IPS DF 6.9 (cell line): ENCODE data around the gene HOXC13.

Experiments
- DNase-seq: peaks from one replicate; pipeline ENCODE4 v3.0.0-alpha.2; 2013; ENCODE audit warnings: low read depth, low spot score
- H3K27ac ChIP-seq: one replicate; pipeline ENCODE4 v1.5.1; 2013; ENCODE audit warnings: low read length, control low read depth
- H3K27me3 ChIP-seq: 2 replicates; pipeline ENCODE4 v1.6.1; 2013; ENCODE audit warnings: mild to moderate bottlenecking, low read length; ENCODE audit not compliant: control insufficient read depth, insufficient read depth
- H3K36me3 ChIP-seq: 2 replicates; pipeline ENCODE4 v1.6.1; 2013; ENCODE audit warnings: low read length; ENCODE audit not compliant: control insufficient read depth, insufficient read depth
- H3K4me1 ChIP-seq: 2 replicates; pipeline ENCODE4 v1.6.1; 2013; ENCODE audit warnings: low read length; ENCODE audit not compliant: control insufficient read depth, insufficient read depth
- H3K4me3 ChIP-seq: 2 replicates; pipeline ENCODE4 v1.5.1; 2013; ENCODE audit warnings: mild to moderate bottlenecking, low read length
- H3K9me3 ChIP-seq: 2 replicates; pipeline ENCODE4 v1.6.1; 2013; ENCODE audit warnings: low read length, inconsistent platforms; ENCODE audit not compliant: control insufficient read depth, insufficient read depth
- WGBS: extraction: QIAGEN DNeasy Blood & Tissue Kit; methylation state at CpG from one replicate; pipeline ENCODE4 v1.1.7; 2013; ENCODE audit warnings: mixed read lengths, missing lambda C conversion rate; ENCODE audit not compliant: insufficient read length, insufficient coverage; 5-methylcytosine and 5-hydroxymethylcytosine counted together

Gene HOXC13

GRCh38 chr12:53949631-53950436 is 11.2 kb downstream of the HOXC13 start:
- no peaks in the 10 kb centered on the region for H3K9me3 ChIP-seq
- H3K4me1 ChIP-seq, result no peaks in the 10 kb centered on the region
- no peaks in the 10 kb centered on the region for H3K36me3 ChIP-seq
- no peak overlapping the region for H3K4me3 ChIP-seq
- H3K27ac ChIP-seq, result no peak overlapping the region
- WGBS, result no CpG with 5 or more reads among the region's 34 CpGs
- no peak for DNase-seq
- H3K27me3 ChIP-seq, result peaks cover 98% of the 10 kb centered on the region

- peaks cover 97% of the 10 kb centered on the region for H3K27me3 ChIP-seq
- no peak for DNase-seq
- H3K27ac ChIP-seq, result no peak overlapping the region
- H3K9me3 ChIP-seq, result no peaks in the 10 kb centered on the region
- no CpG with 5 or more reads among the region's 10 CpGs for WGBS
- no peak overlapping the region for H3K4me3 ChIP-seq
- H3K4me1 ChIP-seq, result peaks cover 2% of the 10 kb centered on the region; the same call in 1 of the 2 replicates
- no peaks in the 10 kb centered on the region for H3K36me3 ChIP-seq
Measured at GRCh38 chr12:53950437-53950773, 11.8 kb downstream of the HOXC13 start.

- WGBS, result no CpG with 5 or more reads among the region's 34 CpGs
- no peak overlapping the region for H3K27ac ChIP-seq
- H3K4me3 ChIP-seq, result no peak overlapping the region
- H3K27me3 ChIP-seq, result peaks cover 97% of the 10 kb centered on the region
- no peak for DNase-seq
- H3K4me1 ChIP-seq, result peaks cover 2% of the 10 kb centered on the region; the same call in 1 of the 2 replicates
- no peaks in the 10 kb centered on the region for H3K9me3 ChIP-seq
- no peaks in the 10 kb centered on the region for H3K36me3 ChIP-seq
Measured at GRCh38 chr12:53950789-53951576, 12.4 kb downstream of the HOXC13 start.

- no peak overlapping the region for H3K4me3 ChIP-seq
- peaks cover 2% of the 10 kb centered on the region; the same call in 1 of the 2 replicates for H3K4me1 ChIP-seq
- H3K27me3 ChIP-seq, result peaks cover 97% of the 10 kb centered on the region
- no peaks in the 10 kb centered on the region for H3K36me3 ChIP-seq
- no peak overlapping the region for H3K27ac ChIP-seq
- no peak for DNase-seq
- WGBS, result no CpG with 5 or more reads among the region's 47 CpGs
- H3K9me3 ChIP-seq, result no peaks in the 10 kb centered on the region
Measured at GRCh38 chr12:53951577-53952334, 13.1 kb downstream of the HOXC13 start.

- H3K36me3 ChIP-seq, result no peaks in the 10 kb centered on the region
- peaks cover 98% of the 10 kb centered on the region for H3K27me3 ChIP-seq
- H3K4me3 ChIP-seq, result no peak overlapping the region
- no peak overlapping the region for H3K27ac ChIP-seq
- peaks cover 2% of the 10 kb centered on the region; the same call in 1 of the 2 replicates for H3K4me1 ChIP-seq
- no peaks in the 10 kb centered on the region for H3K9me3 ChIP-seq
- WGBS, result no CpG with 5 or more reads among the region's 13 CpGs
- no peak for DNase-seq
Measured at GRCh38 chr12:53952335-53952694, 13.7 kb downstream of the HOXC13 start.

GRCh38 chr12:53952871-53953734 is 14.5 kb downstream of the HOXC13 start:
- Histone ChIP-seq H3K36me3 (no peaks in the 10 kb centered on the region), H3K27me3 (peaks cover 98% of the 10 kb centered on the region), H3K9me3 (no peaks in the 10 kb centered on the region), H3K4me1 (peaks cover 2% of the 10 kb centered on the region; the same call in 1 of the 2 replicates), H3K4me3 (no peak overlapping the region), H3K27ac (no peak overlapping the region)
- no peak for DNase-seq
- WGBS, result no CpG with 5 or more reads among the region's 38 CpGs

GRCh38 chr12:53953831-53954693 is 15.4 kb downstream of the HOXC13 start:
- H3K27ac ChIP-seq, result no peak overlapping the region
- WGBS, result no CpG with 5 or more reads among the region's 19 CpGs
- peaks cover 97% of the 10 kb centered on the region for H3K27me3 ChIP-seq
- H3K9me3 ChIP-seq, result no peaks in the 10 kb centered on the region
- H3K36me3 ChIP-seq, result no peaks in the 10 kb centered on the region
- DNase-seq, result no peak
- H3K4me3 ChIP-seq, result no peak overlapping the region
- peaks cover 2% of the 10 kb centered on the region; the same call in 1 of the 2 replicates for H3K4me1 ChIP-seq

GRCh38 chr12:53954694-53955035 is 16.0 kb downstream of the HOXC13 start, which contains the start of gene HOXC12:
Gene HOXC12, plus strand, starts transcription at chr12:53954903. Its CDS starts 27 bp downstream, at chr12:53954930.
- no peak within 1 kb of the TSS for H3K27ac ChIP-seq
- no peak within 1 kb of the TSS for H3K4me3 ChIP-seq
- peaks cover 97% of the 10 kb centered on the region for H3K27me3 ChIP-seq
- no peak for DNase-seq
- no peaks in the 10 kb centered on the region for H3K9me3 ChIP-seq
- peaks cover 2% of the 10 kb centered on the region; the same call in 1 of the 2 replicates for H3K4me1 ChIP-seq
- no CpG with 5 or more reads among the region's 20 CpGs for WGBS
- H3K36me3 ChIP-seq, result no peaks in the 10 kb centered on the region

GRCh38 chr12:53955036-53955775 is 16.6 kb downstream of the HOXC13 start:
- Histone ChIP-seq H3K27ac (no peak overlapping the region), H3K4me3 (no peak overlapping the region), H3K36me3 (no peaks in the 10 kb centered on the region), H3K27me3 (peaks cover 97% of the 10 kb centered on the region), H3K9me3 (no peaks in the 10 kb centered on the region), H3K4me1 (peaks cover 2% of the 10 kb centered on the region; the same call in 1 of the 2 replicates)
- WGBS, result no CpG with 5 or more reads among the region's 86 CpGs
- no peak for DNase-seq
